Skin epidermis (tissue), 12 donors: ENCODE results near the gene TERT.
"Not testable (repeated sequence)": the region's sequence is repeated elsewhere in the genome, so short reads cannot be mapped to it uniquely, and the experiment has no call there.

Source experiments
- H3K27ac ChIP-seq, 21 experiments: fragments of 200-600 bp; sonication (generic) in 11 of 21; one replicate each; pipeline ENCODE4 v1.5.0; 2020; ENCODE audit warnings: mild to moderate bottlenecking in 3 of 21, inconsistent platforms in 2 of 21, moderate library complexity in 2 of 21
- H3K4me3 ChIP-seq, 7 experiments: fragments of 200-600 bp; sonication (generic) in 2 of 7; one replicate each; pipeline ENCODE4 v1.5.0; 2020; ENCODE audit warnings: inconsistent platforms in 2 of 7, mild to moderate bottlenecking in 2 of 7, moderate library complexity in 1 of 7

The TERT gene

DNA sequence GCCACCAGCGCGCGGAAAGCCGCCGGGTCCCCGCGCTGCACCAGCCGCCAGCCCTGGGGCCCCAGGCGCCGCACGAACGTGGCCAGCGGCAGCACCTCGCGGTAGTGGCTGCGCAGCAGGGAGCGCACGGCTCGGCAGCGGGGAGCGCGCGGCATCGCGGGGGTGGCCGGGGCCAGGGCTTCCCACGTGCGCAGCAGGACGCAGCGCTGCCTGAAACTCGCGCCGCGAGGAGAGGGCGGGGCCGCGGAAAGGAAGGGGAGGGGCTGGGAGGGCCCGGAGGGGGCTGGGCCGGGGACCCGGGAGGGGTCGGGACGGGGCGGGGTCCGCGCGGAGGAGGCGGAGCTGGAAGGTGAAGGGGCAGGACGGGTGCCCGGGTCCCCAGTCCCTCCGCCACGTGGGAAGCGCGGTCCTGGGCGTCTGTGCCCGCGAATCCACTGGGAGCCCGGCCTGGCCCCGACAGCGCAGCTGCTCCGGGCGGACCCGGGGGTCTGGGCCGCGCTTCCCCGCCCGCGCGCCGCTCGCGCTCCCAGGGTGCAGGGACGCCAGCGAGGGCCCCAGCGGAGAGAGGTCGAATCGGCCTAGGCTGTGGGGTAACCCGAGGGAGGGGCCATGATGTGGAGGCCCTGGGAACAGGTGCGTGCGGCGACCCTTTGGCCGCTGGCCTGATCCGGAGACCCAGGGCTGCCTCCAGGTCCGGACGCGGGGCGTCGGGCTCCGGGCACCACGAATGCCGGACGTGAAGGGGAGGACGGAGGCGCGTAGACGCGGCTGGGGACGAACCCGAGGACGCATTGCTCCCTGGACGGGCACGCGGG is at the start of gene TERT:
TERT (minus strand) TSS at position 234 of the 815 bp plus-strand sequence; CDS start at position 155, 79 bp downstream.
- peak within 1 kb of the TSS in 4 of 7 experiments; percentile 12 to 30 (median 22) for H3K4me3 ChIP-seq
- H3K27ac ChIP-seq, result no peak within 1 kb of the TSS

DNA sequence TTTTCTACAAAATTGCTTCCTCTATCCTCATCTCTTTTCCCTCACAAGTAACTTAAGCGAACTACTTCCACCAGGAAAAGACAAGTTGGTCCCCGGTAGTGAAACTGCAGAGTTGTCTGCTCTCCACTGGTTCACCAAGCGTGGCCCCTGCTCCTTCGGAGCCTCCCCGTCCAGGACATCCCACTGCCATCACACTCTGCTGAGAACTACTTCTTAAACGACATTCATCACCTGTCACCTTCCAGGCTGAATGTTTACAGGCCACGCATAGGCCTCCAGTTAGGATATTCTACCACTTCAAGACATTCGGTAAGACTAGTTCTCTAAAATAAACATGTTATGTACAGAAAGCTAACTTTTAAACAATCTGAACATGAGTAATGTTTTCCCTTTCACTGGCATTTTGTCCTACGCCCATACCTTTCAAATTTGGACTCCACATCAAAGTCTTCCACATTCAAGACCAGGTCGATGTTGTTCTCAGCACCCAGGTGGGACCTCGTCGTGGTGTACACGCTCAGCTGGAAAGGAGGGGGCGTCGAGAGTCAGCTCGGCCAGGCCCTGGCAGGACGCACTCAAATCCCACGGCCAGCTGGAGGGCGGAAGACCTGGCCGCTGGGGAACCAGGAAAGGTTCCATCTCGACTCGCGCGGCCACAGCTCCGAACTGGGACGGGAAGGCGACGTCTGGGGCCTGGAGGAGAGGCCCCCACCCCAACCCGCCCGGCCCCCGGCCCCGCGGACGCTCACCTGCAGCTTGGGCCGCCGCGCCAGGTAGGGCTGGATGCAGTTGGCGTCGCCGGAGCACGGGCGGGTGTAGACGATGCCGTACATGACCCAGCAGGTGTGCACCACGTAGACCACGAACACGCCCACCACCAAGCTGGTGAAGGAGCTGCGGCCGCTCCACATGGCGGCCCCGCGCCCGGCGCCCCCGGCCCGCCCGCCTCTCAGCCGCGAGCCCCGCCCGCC is 49.3 kb upstream of the TERT start:
- peak overlapping the region; percentile 77 to 96 (median 87) for H3K4me3 ChIP-seq
- peak overlapping the region in 19 of 21 experiments; percentile 30 to 91 (median 79) for H3K27ac ChIP-seq

DNA sequence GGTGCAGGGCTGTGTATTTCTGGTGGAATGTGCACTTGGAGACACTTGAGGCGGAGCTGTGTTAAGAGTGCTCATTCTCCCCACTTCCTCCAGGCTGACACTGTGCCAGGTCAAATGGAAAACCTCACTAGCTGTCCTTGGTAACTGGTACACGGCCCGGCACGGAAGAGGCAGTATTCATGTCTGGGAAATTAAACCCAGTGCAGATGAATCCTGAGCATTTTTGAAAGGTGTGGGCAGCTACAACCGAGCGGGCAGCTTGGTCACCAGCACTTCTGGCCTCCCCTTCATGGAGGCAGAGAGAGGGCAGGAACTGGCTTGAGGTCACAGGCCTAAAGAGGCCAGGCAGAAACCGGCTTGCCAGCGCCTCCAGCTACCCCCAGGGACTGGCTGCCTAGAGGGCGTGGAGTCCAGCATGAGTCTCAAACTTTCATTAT is 48.5 kb upstream of the TERT start:
- Histone ChIP-seq H3K27ac (peak overlapping the region in 2 of 21 experiments; percentile 81 to 91), H3K4me3 (peak overlapping the region in 2 of 7 experiments; percentile 81 to 91)

DNA sequence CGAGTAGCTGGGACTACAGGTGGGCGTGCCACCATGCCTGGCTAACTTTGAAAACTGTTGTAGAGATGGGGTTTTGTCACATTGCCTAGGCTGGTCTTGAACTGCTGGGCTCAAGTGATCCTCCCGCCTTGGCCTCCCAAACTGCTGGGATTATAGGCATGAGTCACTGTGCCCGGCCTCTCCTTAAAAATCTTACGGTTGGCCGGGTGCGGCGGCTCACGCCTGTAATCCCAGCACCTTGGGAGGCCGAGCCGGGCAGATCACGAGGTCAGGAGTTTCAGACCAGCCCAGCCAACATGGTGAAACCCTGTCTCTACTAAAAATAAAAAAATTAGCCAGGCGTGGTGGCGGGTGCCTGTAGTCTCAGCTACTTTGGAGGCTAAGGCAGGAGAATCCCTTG is 47.8 kb upstream of the TERT start:
- H3K4me3 ChIP-seq, H3K27ac ChIP-seq: not testable (repeated sequence)

DNA sequence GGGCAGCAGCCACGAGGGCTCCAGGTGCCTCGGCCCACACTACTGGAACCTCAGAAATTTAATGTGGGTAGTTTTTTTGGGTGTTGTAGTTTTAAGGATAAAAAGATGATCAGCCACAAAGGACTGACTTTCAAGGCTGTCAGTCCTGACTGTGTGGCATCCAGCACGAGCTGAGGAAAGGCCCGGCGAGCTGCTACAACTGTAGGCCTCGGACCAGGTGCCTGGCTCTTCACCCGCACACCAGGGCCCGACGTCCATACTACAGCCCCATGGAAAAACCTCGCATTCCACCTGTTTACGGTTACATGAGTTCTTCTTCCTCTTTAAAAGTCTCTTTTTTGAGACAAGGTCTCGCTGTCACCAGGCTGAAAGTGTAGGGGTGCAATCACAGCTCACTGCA is 47.4 kb upstream of the TERT start:
- Histone ChIP-seq H3K4me3 (no peak overlapping the region), H3K27ac (no peak overlapping the region)

DNA sequence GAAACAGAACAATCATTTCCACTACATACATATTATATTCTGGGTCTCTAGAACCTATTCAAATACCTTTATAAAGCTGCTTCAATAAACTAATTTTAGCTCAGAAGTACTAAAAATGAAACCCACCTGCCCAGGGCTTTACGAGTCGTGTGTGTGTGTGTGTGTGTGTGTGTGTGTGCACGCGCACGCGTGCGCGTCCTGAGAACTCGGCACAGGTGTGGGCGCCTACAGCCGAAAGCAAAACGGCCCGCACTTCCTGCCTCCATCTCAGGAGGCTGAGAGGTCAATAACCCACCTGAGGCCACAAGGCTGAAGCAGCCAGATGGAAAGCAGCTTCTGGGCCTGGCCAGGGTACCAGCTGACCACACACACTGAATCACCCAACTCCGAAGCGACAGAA is 47.0 kb upstream of the TERT start:
- Histone ChIP-seq H3K4me3 (no peak overlapping the region), H3K27ac (no peak overlapping the region)

DNA sequence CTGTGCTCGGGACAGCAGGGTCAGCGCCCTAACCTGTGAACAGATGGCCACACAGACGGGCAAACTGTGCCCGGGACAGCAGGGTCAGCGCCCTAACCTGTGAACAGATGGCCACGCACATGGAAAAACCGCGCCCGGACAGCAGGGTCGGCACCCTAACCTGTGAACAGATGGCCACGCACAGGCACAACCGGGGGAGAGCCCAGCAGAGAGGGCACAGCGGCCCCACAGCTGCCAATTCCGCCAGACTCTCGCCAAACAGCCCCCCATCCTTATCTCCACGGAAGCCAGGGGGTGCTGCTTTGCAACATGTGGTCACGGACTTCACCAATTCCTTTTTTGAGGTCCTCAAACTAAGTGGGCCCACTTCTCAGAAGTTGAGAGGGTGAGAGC is 44.9 kb upstream of the TERT start:
- not testable (repeated sequence) for H3K4me3 ChIP-seq, H3K27ac ChIP-seq

DNA sequence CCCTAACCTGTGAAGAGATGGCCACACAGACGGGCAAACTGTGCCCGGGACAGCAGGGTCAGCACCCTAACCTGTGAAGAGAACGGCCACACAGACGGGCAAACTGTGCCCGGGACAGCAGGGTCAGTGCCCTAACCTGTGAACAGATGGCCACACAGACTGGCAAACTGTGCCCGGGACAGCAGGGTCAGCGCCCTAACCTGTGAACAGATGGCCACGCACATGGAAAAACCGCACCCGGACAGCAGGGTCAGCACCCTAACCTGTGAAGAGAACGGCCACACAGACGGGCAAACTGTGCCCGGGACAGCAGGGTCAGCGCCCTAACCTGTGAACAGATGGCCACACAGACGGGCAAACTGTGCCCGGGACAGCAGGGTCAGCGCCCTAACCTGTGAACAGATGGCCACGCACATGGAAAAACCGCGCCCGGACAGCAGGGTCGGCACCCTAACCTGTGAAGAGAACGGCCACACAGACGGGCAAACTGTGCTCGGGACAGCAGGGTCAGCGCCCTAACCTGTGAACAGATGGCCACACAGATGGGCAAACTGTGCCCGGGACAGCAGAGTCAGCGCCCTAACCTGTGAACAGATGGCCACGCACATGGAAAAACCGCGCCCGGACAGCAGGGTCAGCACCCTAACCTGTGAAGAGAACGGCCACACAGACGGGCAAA is 44.4 kb upstream of the TERT start:
- H3K27ac ChIP-seq, H3K4me3 ChIP-seq: not testable (repeated sequence)

DNA sequence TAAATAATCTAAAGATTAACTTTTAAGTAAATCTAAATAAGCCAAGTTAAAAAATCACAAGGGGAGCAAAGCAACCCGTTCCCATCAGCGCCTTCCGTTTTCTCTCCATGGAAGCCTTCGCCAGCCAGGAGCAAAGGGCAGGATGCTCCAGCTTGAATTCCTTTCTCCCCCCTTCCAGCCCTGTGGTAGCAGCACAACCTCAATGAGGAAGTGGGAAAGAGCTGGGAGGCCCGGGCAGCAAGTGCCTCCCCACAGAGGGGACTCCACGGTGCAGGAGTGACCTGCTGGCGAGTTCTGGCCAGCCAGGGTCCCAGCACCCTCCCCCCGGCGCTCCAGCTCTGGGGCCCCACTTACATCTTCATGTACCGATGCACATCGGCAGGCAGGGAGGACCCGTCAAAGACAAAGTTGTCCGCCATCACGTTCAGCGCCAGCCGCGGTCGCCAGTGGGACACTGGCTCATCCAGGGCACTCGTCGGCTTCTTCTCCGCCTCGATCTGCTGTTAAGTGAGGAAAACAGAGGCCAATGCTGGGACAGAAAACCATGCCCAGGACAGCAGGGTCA is 43.7 kb upstream of the TERT start:
- Histone ChIP-seq H3K27ac (no peak overlapping the region), H3K4me3 (no peak overlapping the region)

DNA sequence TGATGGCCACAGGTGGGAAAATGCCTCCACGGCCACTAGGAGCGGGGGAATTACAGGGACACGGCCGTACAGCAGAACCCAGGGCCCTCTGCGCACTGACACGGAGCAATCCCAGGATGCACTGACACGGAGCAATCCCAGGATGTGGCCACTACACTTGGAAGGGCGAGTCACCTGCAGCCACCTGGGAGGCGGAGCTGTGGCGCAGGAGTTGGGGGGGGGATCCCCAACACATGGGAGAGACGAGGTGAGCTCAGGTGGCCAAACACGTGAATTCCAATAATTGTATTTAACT is 43.3 kb upstream of the TERT start:
- no peak overlapping the region for H3K27ac ChIP-seq
- H3K4me3 ChIP-seq, result no peak overlapping the region

DNA sequence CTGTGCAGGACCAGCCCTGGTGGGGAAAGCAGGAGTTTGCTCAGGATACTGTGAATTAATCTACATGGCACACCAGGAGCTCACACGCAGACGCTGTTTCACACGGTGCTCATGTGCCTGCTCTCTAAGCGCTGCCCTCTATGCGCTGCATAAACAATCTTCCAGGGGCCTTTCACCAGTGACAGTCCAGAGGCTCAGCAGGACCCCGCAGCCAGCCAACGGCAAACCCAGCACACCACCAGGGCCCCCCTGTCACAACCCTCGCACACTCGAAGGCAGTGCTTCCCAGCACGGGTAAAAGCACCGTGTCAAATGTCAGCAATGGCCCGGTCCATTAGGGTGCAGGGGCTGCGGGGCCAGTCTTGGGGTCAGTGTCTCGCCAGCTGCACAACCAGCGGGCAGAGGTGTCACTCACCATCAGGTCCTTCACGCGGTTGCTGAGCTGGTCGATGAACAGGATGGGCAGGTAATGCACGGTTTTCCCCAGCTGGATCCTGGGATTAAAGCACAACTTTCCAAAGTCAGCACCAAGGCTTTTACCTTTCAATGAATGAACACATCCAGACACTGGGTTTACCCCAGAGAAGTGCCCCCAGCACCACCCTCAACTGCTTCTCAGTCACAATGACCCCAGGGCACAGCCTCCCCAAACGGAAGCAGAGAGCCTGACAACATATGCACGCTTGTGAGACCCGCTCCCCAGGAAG is 42.8 kb upstream of the TERT start:
- H3K4me3 ChIP-seq, result no peak overlapping the region
- no peak overlapping the region for H3K27ac ChIP-seq

DNA sequence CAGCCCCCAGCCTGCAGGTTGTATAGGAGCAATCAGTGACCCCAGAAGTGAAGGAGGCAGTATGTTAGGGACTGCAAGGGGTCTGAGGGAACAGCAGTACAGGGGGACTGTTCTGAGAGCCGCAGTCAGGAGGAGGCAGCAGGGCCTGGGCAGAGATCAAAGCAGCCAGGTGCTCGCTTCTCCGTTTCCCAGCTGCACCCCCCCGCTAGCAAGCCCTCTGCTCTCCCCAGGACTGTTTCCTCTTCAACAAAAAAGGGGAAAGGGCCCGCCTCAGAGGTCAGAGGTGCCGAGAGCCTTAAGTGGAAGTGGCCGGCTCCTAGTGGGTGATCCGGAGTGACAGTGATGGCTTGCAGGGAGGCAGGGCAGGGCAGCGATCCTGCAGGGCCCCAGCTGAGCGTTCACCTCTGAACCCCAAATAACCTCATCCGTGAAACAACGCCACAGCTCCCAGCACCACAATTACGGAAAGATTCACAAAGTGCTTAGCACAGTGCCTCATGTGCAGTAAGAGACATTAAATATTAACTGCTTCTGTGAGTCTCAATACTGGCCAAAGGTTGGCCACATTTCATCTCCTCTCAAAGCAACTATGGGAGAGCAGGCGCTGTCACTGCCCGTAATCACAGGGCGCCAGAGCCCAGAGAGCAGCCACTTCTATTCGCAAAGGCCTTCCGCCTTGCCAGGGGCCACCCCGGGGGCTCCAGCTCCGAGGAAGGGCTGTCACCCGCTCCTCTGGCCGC is 42.1 kb upstream of the TERT start:
- no peak overlapping the region for H3K27ac ChIP-seq
- no peak overlapping the region for H3K4me3 ChIP-seq

DNA sequence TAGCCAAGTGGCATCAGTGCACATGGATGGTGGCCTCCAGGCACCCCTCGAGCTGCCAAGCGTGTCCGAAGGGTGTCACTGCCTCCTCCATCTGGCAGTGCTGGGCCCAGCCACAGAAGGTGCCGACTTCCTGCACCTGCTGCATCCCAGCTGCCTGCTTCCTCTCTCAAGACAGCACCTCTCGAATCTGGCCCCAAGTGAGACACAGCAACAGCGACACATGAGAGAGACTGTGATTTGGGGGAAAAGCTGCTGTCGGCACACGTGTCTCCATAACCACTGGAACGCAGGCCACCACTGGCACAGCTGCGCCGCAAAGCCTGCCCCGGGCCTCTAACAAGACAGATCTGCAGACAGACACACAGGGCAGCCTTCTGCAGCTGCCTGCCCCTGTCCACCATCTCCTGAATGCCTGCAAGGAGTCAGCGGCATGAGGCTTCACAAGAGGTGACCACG is 41.3 kb upstream of the TERT start:
- Histone ChIP-seq H3K27ac (no peak overlapping the region), H3K4me3 (no peak overlapping the region)

DNA sequence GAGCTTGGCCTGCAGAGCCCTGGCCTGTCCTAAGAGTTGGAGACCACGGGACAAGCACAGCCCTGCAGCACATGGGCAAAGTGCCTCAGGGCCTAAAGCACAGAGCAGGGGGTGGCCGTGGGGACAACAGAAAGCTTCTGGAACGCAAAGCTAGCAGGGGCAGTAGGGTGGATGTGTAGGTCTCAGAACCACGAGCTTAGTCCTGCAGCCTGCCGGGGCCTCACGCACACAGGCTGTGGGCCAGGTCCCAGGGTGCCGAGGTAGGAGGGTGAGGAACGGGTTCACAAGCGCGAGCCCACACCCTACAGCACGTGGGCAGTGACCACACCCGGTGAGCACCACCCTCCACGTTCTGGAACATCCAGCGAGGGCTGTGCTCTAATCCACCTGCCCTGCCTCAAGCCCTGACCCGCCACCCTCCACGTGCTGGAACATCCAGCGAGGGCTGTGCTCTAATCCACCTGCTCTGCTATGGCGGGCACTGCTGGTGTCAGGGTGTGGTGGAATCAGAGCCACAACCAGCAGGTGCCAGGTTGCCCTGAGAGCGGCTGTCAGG is 40.8 kb upstream of the TERT start:
- Histone ChIP-seq H3K27ac (no peak overlapping the region), H3K4me3 (no peak overlapping the region)

DNA sequence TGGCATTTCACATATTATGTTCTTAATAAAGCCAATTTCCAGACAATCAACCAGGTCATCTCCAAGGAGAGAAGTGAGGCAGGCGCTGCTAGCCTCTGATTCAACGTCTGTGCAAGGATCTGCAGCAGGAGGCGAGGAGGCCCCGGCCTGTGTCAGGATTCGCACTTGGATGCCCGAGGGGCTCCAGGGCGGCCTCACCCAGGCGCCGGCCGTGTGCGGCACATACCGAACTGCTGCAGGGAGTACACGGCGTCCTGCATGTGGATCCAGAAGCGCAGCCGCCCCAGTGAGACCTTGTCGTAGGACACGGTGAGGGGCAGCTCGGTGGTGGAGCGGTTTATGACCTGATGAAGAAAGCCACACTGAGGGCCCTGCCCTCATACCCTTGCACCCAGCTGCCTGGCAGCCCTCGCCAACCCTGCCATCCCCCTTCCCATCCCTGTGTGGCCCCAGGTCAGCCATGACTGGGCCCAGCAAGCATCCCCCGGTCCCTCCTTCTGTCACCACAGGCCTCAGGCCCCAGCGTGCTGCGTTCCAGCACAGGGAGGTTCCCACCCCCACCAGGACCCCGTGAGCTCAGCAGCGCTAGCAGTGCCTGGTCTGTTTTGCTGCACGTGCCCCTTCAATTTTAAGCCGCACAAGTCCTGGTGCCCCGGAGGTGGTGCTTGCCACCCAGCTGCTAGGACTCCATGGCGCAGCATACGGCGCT is 40.1 kb upstream of the TERT start:
- no peak overlapping the region for H3K4me3 ChIP-seq
- H3K27ac ChIP-seq, result no peak overlapping the region

DNA sequence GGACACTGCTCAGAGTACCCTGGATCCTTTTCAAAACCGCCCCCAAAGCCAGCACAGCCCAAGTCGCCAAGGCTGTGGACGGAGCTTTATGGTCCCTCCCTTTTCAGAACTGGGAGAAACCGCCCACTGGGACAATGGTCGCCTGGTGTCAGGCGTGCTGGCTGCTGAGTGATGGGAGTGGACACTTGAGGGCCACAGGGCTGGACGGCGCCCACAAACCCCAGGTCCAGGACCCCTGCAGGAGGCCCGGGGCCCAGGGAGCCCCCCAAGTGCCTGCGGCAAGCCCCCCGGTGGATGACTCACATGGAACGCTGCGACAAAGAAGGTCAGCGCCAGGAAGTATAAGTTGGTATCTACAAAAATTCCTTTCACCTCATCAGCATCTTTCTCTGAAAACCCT is 39.1 kb upstream of the TERT start:
- H3K27ac ChIP-seq, result no peak overlapping the region
- no peak overlapping the region for H3K4me3 ChIP-seq

DNA sequence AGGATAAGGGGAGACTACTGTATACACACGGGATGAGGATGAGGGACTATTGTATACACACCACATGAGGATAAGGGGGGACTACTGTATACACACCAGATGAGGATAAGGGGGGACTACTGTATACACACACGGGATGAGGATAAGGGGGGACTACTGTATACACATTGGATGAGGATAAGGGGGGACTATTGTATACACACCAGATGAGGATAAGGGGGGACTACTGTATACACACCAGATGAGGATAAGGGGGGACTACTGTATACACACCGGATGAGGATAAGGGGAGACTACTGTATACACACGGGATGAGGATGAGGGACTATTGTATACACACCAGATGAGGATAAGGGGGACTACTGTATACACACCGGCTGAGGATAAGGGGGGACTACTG is 38.4 kb upstream of the TERT start:
- H3K4me3 ChIP-seq, H3K27ac ChIP-seq: not testable (repeated sequence)
